ENCODE measurements around the gene DENND1B. TPM values are rescaled to one million over a fixed set of nuclear protein-coding genes. Genes with fewer than 3 reads are reported as not detected.

Gene DENND1B
- total and polyA plus RNA-seq, 2 donors (not counting 1 experiment from before 2014, with no cell fraction given): 5.5 to 8.4 TPM

GRCh38 chr1:197725976-197726375 lies 49.3 kb downstream of the DENND1B start:
- Histone ChIP-seq H3K27ac (ENCODE audit: insufficient read depth, low read length) (no peak overlapping the region), H3K4me3 (replicated peaks in 1 of 4; ENCODE audit: control extremely low read depth in 1 of 4, insufficient read depth in 1 of 4, low read depth in 3 of 4, low read length in 4 of 4) (no peak overlapping the region), H3K79me2 (ENCODE audit: control insufficient read depth, insufficient read depth, low read length) (no peaks in the 10 kb centered on the region), H3K4me1 (ENCODE audit: control insufficient read depth, extremely low read depth, insufficient read depth, low read length) (no peaks in the 10 kb centered on the region), H4K20me1 (ENCODE audit: control insufficient read depth, extremely low read depth, insufficient read depth, low read length) (no peaks in the 10 kb centered on the region), H3K36me3 (ENCODE audit: control insufficient read depth, insufficient read depth, low read length) (no peaks in the 10 kb centered on the region), H3K9me3 (ENCODE audit: control insufficient read depth, insufficient read depth, low read depth, low read length) (no peaks in the 10 kb centered on the region), H3K27me3 (ENCODE audit: control insufficient read depth, insufficient read depth, low read length) (no peaks in the 10 kb centered on the region), H3K9ac (ENCODE audit: insufficient read depth, low read length) (no peak overlapping the region), H2AFZ (ENCODE audit: low read length) (no peak overlapping the region), H3K4me2 (ENCODE audit: extremely low read depth, insufficient read depth, low read length) (no peak overlapping the region)
- TF ChIP-seq CTCF (conservative IDR thresholded peaks at IDR 0.05 in 1 of 2, IDR thresholded peaks at IDR 0.05 in 1 of 2; ENCODE audit: low read depth in 1 of 2, low read length in 2 of 2): no peak
- TF ChIP-seq EZH2 (IDR thresholded peaks at IDR 0.05; ENCODE audit: low read length, missing control alignments): no peak
- DNase-seq (ENCODE audit: low read depth in 2 of 2): no peak

DNA sequence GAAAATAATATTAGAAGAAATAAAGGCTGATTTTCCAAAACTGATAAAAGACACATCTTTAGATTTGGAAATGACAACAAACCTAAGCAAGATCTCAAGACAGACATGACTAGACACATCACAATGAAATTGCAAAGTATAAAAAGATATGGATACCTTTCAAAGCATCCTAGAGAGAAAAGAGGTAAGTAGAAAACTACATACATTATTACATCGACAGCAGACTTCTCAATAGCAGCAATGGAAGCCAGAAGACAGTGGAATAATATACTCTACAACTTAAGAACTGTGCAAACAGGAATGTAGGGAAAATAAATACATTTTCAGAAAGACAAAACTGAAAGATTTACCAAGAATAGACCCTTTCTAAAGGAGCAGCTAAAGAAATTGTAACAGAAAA lies 50.2 kb downstream of the DENND1B start:
- TF ChIP-seq EZH2 (IDR thresholded peaks at IDR 0.05; ENCODE audit: low read length, missing control alignments): no peak
- no peak for TF ChIP-seq CTCF (conservative IDR thresholded peaks at IDR 0.05 in 1 of 2, IDR thresholded peaks at IDR 0.05 in 1 of 2; ENCODE audit: low read depth in 1 of 2, low read length in 2 of 2)

GRCh38 chr1:197715806-197716205 lies 59.5 kb downstream of the DENND1B start:
- no peak overlapping the region for H3K4me3 ChIP-seq (replicated peaks in 1 of 4; ENCODE audit: control extremely low read depth in 1 of 4, insufficient read depth in 1 of 4, low read depth in 3 of 4, low read length in 4 of 4)
- no peaks in the 10 kb centered on the region for H3K4me1 ChIP-seq (ENCODE audit: control insufficient read depth, extremely low read depth, insufficient read depth, low read length)
- no peak overlapping the region for H3K27ac ChIP-seq (ENCODE audit: insufficient read depth, low read length)
- H2AFZ ChIP-seq (ENCODE audit: low read length): no peak overlapping the region
- H3K4me2 ChIP-seq (ENCODE audit: extremely low read depth, insufficient read depth, low read length): no peak overlapping the region
- no peak overlapping the region for H3K9ac ChIP-seq (ENCODE audit: insufficient read depth, low read length)
- H3K79me2 ChIP-seq (ENCODE audit: control insufficient read depth, insufficient read depth, low read length): no peaks in the 10 kb centered on the region
- no peaks in the 10 kb centered on the region for H3K9me3 ChIP-seq (ENCODE audit: control insufficient read depth, insufficient read depth, low read depth, low read length)
- TF ChIP-seq CTCF (conservative IDR thresholded peaks at IDR 0.05 in 1 of 2, IDR thresholded peaks at IDR 0.05 in 1 of 2; ENCODE audit: low read depth in 1 of 2, low read length in 2 of 2) (no peak), EZH2 (IDR thresholded peaks at IDR 0.05; ENCODE audit: low read length, missing control alignments) (no peak)
- no peaks in the 10 kb centered on the region for H3K27me3 ChIP-seq (ENCODE audit: control insufficient read depth, insufficient read depth, low read length)
- no peaks in the 10 kb centered on the region for H4K20me1 ChIP-seq (ENCODE audit: control insufficient read depth, extremely low read depth, insufficient read depth, low read length)
- no peak for DNase-seq (ENCODE audit: low read depth in 2 of 2)
- H3K36me3 ChIP-seq (ENCODE audit: control insufficient read depth, insufficient read depth, low read length): no peaks in the 10 kb centered on the region

More for the DNA sequence above, 50.2 kb downstream of the DENND1B start:
- H3K79me2 ChIP-seq (ENCODE audit: control insufficient read depth, insufficient read depth, low read length): no peaks in the 10 kb centered on the region
- H2AFZ ChIP-seq (ENCODE audit: low read length): no peak overlapping the region
- no peaks in the 10 kb centered on the region for H3K4me1 ChIP-seq (ENCODE audit: control insufficient read depth, extremely low read depth, insufficient read depth, low read length)
- no peaks in the 10 kb centered on the region for H3K9me3 ChIP-seq (ENCODE audit: control insufficient read depth, insufficient read depth, low read depth, low read length)
- DNase-seq (ENCODE audit: low read depth in 2 of 2): peak; percentile 33 to 48
- H3K36me3 ChIP-seq (ENCODE audit: control insufficient read depth, insufficient read depth, low read length): no peaks in the 10 kb centered on the region
- no peak overlapping the region for H3K9ac ChIP-seq (ENCODE audit: insufficient read depth, low read length)
- H3K4me3 ChIP-seq (replicated peaks in 1 of 4; ENCODE audit: control extremely low read depth in 1 of 4, insufficient read depth in 1 of 4, low read depth in 3 of 4, low read length in 4 of 4): no peak overlapping the region
- H3K4me2 ChIP-seq (ENCODE audit: extremely low read depth, insufficient read depth, low read length): no peak overlapping the region
- no peaks in the 10 kb centered on the region for H4K20me1 ChIP-seq (ENCODE audit: control insufficient read depth, extremely low read depth, insufficient read depth, low read length)
- H3K27me3 ChIP-seq (ENCODE audit: control insufficient read depth, insufficient read depth, low read length): no peaks in the 10 kb centered on the region
- no peak overlapping the region for H3K27ac ChIP-seq (ENCODE audit: insufficient read depth, low read length)

All from fibroblast of lung (primary cell).